D721Med (cell line): ENCODE results near the gene ARL13B.

Experiments used
- DNase-seq: peaks from one replicate; pipeline ENCODE4 v3.0.0; 2011; ENCODE audit warnings: low spot score; ENCODE audit not compliant: insufficient read length
- FAIRE-seq: peaks from 2 replicates; lab custom pipeline; 2011; peaks lifted over from hg19 to GRCh38; lab: Jason Lieb, UNC
- TF ChIP-seq, protein P1 (sequence below): IDR thresholded peaks from 2 replicates; pipeline ENCODE4 v1.5.1; 2012; ENCODE audit warnings: mild to moderate bottlenecking, control low read depth; ENCODE audit not compliant: insufficient read depth; ENCODE audit errors: missing control alignments

The ARL13B gene

DNA sequence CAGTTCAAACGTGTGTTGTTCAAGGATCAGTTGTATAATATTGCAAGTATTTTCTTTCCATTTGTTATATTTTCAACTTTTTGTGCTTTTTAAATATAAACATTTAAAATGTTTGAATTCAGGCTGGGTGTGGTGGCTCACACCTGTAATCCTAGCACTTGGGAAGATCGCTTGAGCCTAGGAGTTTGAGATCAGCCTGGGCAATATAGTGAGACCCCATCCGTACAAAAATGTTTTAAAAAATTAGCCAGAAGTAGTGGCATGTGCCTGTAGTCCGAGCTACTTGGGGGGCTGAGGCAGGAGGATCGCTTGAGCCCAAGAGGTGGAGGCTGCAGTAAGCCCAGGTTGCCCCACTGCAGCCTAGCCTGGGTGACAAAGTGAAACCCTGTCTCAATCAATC is 4.7 kb downstream of the ARL13B start:
- FAIRE-seq (no peak), DNase-seq (no peak)
- TF ChIP-seq, protein P1, sequence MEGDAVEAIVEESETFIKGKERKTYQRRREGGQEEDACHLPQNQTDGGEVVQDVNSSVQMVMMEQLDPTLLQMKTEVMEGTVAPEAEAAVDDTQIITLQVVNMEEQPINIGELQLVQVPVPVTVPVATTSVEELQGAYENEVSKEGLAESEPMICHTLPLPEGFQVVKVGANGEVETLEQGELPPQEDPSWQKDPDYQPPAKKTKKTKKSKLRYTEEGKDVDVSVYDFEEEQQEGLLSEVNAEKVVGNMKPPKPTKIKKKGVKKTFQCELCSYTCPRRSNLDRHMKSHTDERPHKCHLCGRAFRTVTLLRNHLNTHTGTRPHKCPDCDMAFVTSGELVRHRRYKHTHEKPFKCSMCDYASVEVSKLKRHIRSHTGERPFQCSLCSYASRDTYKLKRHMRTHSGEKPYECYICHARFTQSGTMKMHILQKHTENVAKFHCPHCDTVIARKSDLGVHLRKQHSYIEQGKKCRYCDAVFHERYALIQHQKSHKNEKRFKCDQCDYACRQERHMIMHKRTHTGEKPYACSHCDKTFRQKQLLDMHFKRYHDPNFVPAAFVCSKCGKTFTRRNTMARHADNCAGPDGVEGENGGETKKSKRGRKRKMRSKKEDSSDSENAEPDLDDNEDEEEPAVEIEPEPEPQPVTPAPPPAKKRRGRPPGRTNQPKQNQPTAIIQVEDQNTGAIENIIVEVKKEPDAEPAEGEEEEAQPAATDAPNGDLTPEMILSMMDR, result no peak

DNA sequence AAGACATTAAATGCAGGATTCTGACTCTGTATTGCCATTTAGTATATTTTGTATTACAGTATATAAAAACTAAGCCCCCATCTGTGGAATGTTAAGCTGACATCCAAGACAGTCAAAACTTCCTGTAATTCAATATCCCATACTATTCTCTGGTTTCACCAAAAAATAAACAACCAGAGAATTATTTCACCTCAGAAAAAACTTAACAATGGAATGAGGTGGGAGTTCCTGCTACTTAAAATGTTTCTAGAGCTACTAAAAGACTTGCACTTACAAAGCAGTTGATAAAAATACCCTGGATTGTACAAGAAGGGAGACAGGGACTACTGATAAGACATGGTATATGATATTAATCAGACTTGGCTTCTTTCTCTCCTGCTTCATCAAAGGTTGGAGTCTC is 8.3 kb downstream of the ARL13B start:
- TF ChIP-seq, protein P1, result no peak
- DNase-seq, result no peak
- no peak for FAIRE-seq

DNA sequence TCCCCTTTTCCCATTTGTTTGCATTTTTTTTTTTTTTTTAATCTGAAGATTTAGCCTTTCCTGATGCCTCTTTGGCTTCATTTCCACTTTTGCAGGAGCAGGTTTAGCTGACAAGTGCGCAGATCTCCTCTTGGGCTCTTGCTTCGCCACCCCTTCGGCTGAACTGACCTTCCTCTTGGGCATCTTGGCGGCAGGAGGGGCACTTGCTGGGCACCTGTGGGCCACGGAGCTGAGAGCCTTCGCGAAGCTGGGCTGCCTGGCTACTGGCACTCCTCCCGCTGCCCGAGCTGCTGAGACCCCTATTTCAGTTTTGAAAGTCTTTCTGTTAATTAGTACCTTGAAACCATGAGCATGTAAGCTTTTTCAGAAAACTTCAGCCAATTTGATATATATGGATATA is 8.8 kb downstream of the ARL13B start:
- no peak for DNase-seq
- no peak for FAIRE-seq
- TF ChIP-seq, protein P1, result no peak

DNA sequence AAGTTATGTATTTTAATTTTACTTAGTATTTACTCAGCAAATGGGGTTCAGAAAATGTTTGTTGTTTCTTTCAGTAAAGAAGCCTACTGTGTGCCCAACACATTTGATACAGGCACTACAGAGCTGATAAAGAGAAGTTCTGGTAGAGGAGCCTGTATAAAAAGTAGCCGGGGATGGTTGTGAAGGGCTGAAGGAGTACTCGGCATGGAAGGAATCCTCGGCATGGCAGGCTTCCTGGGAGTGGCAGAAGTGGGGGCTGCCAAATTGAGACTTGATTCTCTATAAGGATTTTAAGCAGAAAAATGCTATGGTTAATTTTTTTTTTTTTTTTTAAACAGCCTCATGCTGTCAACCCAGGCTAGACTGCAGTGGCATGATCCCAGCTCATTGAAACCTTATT is 9.3 kb downstream of the ARL13B start:
- TF ChIP-seq, protein P1, result no peak
- FAIRE-seq (no peak), DNase-seq (no peak)

DNA sequence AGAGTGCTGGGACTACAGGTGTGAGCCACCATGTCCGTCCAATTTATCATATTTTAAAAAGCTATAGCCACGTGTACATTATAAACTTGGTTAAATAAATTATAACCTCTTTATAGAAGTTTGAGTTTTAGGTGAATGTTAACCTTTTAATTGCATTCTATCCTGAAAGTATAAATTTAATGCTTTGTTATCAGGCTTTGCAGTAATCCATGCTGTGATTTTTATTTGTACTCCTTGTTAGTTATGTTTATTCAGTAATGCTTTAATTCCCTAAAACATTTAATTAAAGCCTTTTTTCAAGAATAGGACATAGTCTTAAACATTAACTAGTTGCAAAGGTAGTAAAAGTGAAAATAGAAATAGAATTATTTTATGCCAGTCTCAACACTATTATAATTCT is 11.7 kb downstream of the ARL13B start:
- no peak for FAIRE-seq
- TF ChIP-seq, protein P1, result no peak
- DNase-seq, result no peak

DNA sequence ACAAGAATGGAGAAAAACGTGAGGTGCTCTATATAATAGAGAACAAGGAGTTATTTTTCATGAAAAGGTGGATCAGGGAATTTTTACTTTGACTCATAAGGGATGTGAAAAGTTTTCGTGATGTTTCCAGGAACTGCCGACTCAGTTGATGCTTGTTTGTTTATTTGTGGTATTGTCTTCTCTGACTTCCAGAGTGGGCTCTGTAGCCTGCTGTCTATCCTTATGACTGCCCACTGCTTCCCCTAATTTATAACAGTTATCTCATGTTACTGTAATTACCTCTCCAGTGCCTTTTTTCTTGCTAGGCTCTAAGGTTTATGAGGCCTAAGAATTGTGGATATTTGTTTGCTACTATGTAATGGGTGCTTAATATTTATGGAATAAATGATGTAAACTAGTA is 12.3 kb downstream of the ARL13B start:
- no peak for DNase-seq
- FAIRE-seq, result no peak
- TF ChIP-seq, protein P1, result no peak

DNA sequence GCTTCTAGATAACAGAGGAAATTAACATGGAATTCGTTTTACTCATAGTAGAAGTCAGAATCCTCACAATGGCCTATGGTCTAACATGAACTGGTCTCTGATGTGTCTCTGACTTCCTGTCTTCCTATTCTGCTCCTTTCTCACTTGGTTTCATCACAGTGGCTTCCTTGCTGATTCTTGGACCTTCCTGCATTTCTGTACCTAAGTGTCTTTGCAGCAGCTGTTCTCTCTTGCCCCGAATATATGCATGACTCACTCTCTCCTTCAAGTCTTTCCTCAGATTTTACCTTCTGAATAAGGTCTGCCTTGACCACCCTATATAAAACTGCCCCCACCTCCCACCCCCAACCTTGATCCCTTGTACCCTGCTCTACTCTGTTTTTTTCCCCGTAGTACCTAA is 14.1 kb downstream of the ARL13B start:
- TF ChIP-seq, protein P1, result no peak
- no peak for FAIRE-seq

More for the DNA sequence above, 14.1 kb downstream of the ARL13B start:
- no peak for DNase-seq
